ENCODE data around the gene KAZN.
A peak's percentile ranks its signal among the peaks of the same experiment; 100 is the strongest.

The KAZN gene

GRCh38 chr1:14677292-14677971 is 78.9 kb downstream of the KAZN start:
- no peak for DNase-seq (ENCODE audit: low spot score)

GRCh38 chr1:14678011-14678638 is 79.6 kb downstream of the KAZN start:
- no peak for DNase-seq (ENCODE audit: low spot score)

- DNase-seq (ENCODE audit: low spot score) = no peak
These were observed 80.7 kb downstream of the KAZN start for GRCh38 chr1:14679027-14679688.

- no peak for DNase-seq (ENCODE audit: low spot score)
These were observed 82.7 kb downstream of the KAZN start for GRCh38 chr1:14681182-14681581.

GRCh38 chr1:14682941-14683621 is 84.6 kb downstream of the KAZN start:
- no peak for DNase-seq (ENCODE audit: low spot score)

- DNase-seq (ENCODE audit: low spot score) = no peak
These were observed 86.6 kb downstream of the KAZN start for GRCh38 chr1:14685078-14685477.

- no peak for DNase-seq (ENCODE audit: low spot score)
These were observed 88.2 kb downstream of the KAZN start for GRCh38 chr1:14686701-14687100.

GRCh38 chr1:14687147-14687546 is 88.7 kb downstream of the KAZN start:
- no peak for DNase-seq (ENCODE audit: low spot score)

GRCh38 chr1:14689996-14690615 is 91.6 kb downstream of the KAZN start:
- DNase-seq (ENCODE audit: low spot score) = peak; percentile 62

GRCh38 chr1:14693949-14694348 is 95.5 kb downstream of the KAZN start:
- no peak for DNase-seq (ENCODE audit: low spot score)

GRCh38 chr1:14694589-14694988 is 96.1 kb downstream of the KAZN start:
- no peak for DNase-seq (ENCODE audit: low spot score)

GRCh38 chr1:14696761-14697160 is 98.3 kb downstream of the KAZN start:
- DNase-seq (ENCODE audit: low spot score) = no peak

- DNase-seq (ENCODE audit: low spot score) = no peak
These were observed 98.9 kb downstream of the KAZN start for GRCh38 chr1:14697353-14697752.

- no peak for DNase-seq (ENCODE audit: low spot score)
These were observed 99.8 kb downstream of the KAZN start for GRCh38 chr1:14698314-14698713.

- DNase-seq (ENCODE audit: low spot score) = no peak
These were observed 101.1 kb downstream of the KAZN start for GRCh38 chr1:14699620-14700019.

GRCh38 chr1:14704846-14705245 is 106.4 kb downstream of the KAZN start:
- DNase-seq (ENCODE audit: low spot score) = no peak

GRCh38 chr1:14705824-14706223 is 107.3 kb downstream of the KAZN start:
- no peak for DNase-seq (ENCODE audit: low spot score)

- DNase-seq (ENCODE audit: low spot score) = peak; percentile 43
These were observed 108.1 kb downstream of the KAZN start for GRCh38 chr1:14706631-14707030.

- DNase-seq (ENCODE audit: low spot score) = no peak
These were observed 109.3 kb downstream of the KAZN start for GRCh38 chr1:14707531-14708445.

GRCh38 chr1:14710331-14710730 is 111.8 kb downstream of the KAZN start:
- no peak for DNase-seq (ENCODE audit: low spot score)

- peak; percentile 77 for DNase-seq (ENCODE audit: low spot score)
These were observed 113.7 kb downstream of the KAZN start for GRCh38 chr1:14712136-14712535.
